HG03108 (cell line): ENCODE measurements around the gene TP53TG3C.
"Not testable (repeated sequence)": the region's sequence is repeated elsewhere in the genome, so short reads cannot be mapped to it uniquely, and the experiment has no call there.

Experiments
- ATAC-seq: cut with Tn5 transposase; IDR thresholded peaks from one replicate; pipeline ENCODE4 v1.9.1; 2021; ENCODE audit warnings: moderate library complexity; ENCODE audit not compliant: unreplicated experiment

Gene TP53TG3C

GRCh38 chr16:33193926-33194325 is at the start of gene TP53TG3C:
TP53TG3C (plus strand) TSS chr16:33194226; CDS start chr16:33194294, 68 bp downstream.
- ATAC-seq, result not testable (repeated sequence)
